H1 (cell line): ENCODE data around the gene CKAP5. TPM values are rescaled to one million over a fixed set of nuclear protein-coding genes. Genes with fewer than 3 reads are reported as not detected.

Source experiments
- CTCF ChIA-PET: fragments of 300-600 bp; sonication (Branson Sonifier 250); formaldehyde crosslinking; loops from one replicate; lab custom pipeline; 2021; ENCODE audit not compliant: partially characterized antibody; lab: Charles Lee
- POLR2A ChIA-PET: fragments of 300-600 bp; sonication (Branson Sonifier 250); formaldehyde crosslinking; loops from one replicate; lab custom pipeline; 2021; ENCODE audit warnings: inconsistent platforms; ENCODE audit not compliant: partially characterized antibody; lab: Charles Lee
- DNase-seq, 2 experiments: peaks; one replicate each; pipeline versions ENCODE4 v3.0.0 to v3.0.0-alpha.2; 2010 to 2022; ENCODE audit warnings: low spot score in 2 of 2, low read depth in 1 of 2, mixed read lengths in 1 of 2
- FAIRE-seq: peaks from 2 replicates; lab custom pipeline; 2011; peaks lifted over from hg19 to GRCh38; lab: Jason Lieb, UNC
- H2AFZ ChIP-seq: 2 replicates; pipeline ENCODE4 v1.8.1; 2012; ENCODE audit warnings: low read length, inconsistent platforms
- H2AK5ac ChIP-seq: 2 replicates; pipeline ENCODE4 v1.6.1; 2013; ENCODE audit warnings: low read depth, low read length
- H2BK120ac ChIP-seq: replicated peaks from 2 replicates; pipeline ENCODE3; 2013; ENCODE audit warnings: low read depth, low read length, inconsistent platforms
- H2BK12ac ChIP-seq: 2 replicates; pipeline ENCODE4 v1.6.1; 2013; ENCODE audit warnings: low read depth, low read length
- H2BK15ac ChIP-seq: 2 replicates; pipeline ENCODE4 v1.6.1; 2013; ENCODE audit warnings: low read length
- H2BK20ac ChIP-seq: 2 replicates; pipeline ENCODE4 v1.6.1; 2013; ENCODE audit warnings: low read length
- H2BK5ac ChIP-seq: 2 replicates; pipeline ENCODE4 v1.6.1; 2013; ENCODE audit warnings: low read depth, low read length
- H3K14ac ChIP-seq: 2 replicates; pipeline ENCODE4 v1.6.1; 2013; ENCODE audit warnings: inconsistent platforms; ENCODE audit not compliant: insufficient read length
- H3K18ac ChIP-seq: 2 replicates; pipeline ENCODE4 v1.6.1; 2013; ENCODE audit warnings: low read length; ENCODE audit errors: extremely low read depth
- H3K23ac ChIP-seq: 2 replicates; pipeline ENCODE4 v1.6.1; 2013; ENCODE audit warnings: inconsistent platforms; ENCODE audit not compliant: insufficient read length
- H3K23me2 ChIP-seq: 2 replicates; pipeline ENCODE4 v1.6.1; 2013; ENCODE audit warnings: low read depth, low read length
- H3K27ac ChIP-seq: 2 replicates; pipeline ENCODE4 v1.6.1; 2011; ENCODE audit warnings: low read depth, low read length, inconsistent platforms
- H3K27me3 ChIP-seq, 4 experiments: replicated peaks in 1 of 4; 1 replicate in 1 of 4; 2 replicates in 3 of 4; pipeline versions ENCODE4 v1.6.1 to v1.8.1; 2011 to 2013; ENCODE audit warnings: low read length in 3 of 4, mild to moderate bottlenecking in 3 of 4, inconsistent platforms in 2 of 4, mixed read lengths in 2 of 4, moderate library complexity in 1 of 4; ENCODE audit not compliant: control insufficient read depth in 3 of 4, insufficient read depth in 3 of 4; ENCODE audit errors: extremely low read depth in 1 of 4
- H3K36me3 ChIP-seq, 4 experiments: 2 replicates each; pipeline versions ENCODE4 v1.6.1 to v1.8.1; 2011 to 2013; ENCODE audit warnings: mild to moderate bottlenecking in 4 of 4, low read length in 3 of 4, moderate library complexity in 2 of 4, control low read depth in 1 of 4, inconsistent platforms in 1 of 4; ENCODE audit not compliant: insufficient read depth in 4 of 4, control insufficient read depth in 2 of 4
- H3K4ac ChIP-seq: replicated peaks from 2 replicates; pipeline ENCODE3; 2013; ENCODE audit warnings: low read length, low read depth, mixed read lengths, inconsistent platforms; ENCODE audit not compliant: insufficient read length
- H3K4me1 ChIP-seq, 4 experiments: replicated peaks in 1 of 4; 1 replicate in 1 of 4; 2 replicates in 3 of 4; pipeline versions ENCODE4 v1.6.1 to v1.8.1; 2011 to 2013; ENCODE audit warnings: low read length in 3 of 4, inconsistent platforms in 2 of 4, mixed read lengths in 1 of 4; ENCODE audit not compliant: insufficient read depth in 4 of 4, control insufficient read depth in 3 of 4
- H3K4me2 ChIP-seq, 2 experiments: 2 replicates each; pipeline versions ENCODE4 v1.6.1 to v1.8.1; 2011 to 2013; ENCODE audit warnings: low read depth in 2 of 2, low read length in 2 of 2, control low read depth in 1 of 2, inconsistent platforms in 1 of 2, mild to moderate bottlenecking in 1 of 2; ENCODE audit not compliant: insufficient read depth in 1 of 2
- H3K4me3 ChIP-seq, 4 experiments: fragments of 200-600, 300-600 bp in 1 of 4; sonication (generic), shearing (Covaris generic), sonication (Bioruptor Twin) in 1 of 4; 2 replicates each; pipeline versions ENCODE4 v1.5.1 to v1.8.1; 2011 to 2016; ENCODE audit warnings: low read length in 4 of 4, low read depth in 3 of 4, control low read depth in 2 of 4, inconsistent platforms in 2 of 4, mild to moderate bottlenecking in 2 of 4, mixed read lengths in 1 of 4, moderate library complexity in 1 of 4; ENCODE audit not compliant: insufficient read depth in 2 of 4; ENCODE audit errors: extremely low read depth in 1 of 4
- H3K56ac ChIP-seq: replicated peaks from 2 replicates; pipeline ENCODE3; 2013; ENCODE audit warnings: low read depth, mild to moderate bottlenecking, mixed read lengths, low read length, inconsistent platforms; ENCODE audit not compliant: insufficient read length
- H3K79me1 ChIP-seq: 2 replicates; pipeline ENCODE4 v1.6.1; 2013; ENCODE audit warnings: low read depth, low read length, control low read depth
- H3K79me2 ChIP-seq, 2 experiments: 2 replicates each; pipeline versions ENCODE4 v1.6.1 to v1.8.1; 2012 to 2013; ENCODE audit warnings: low read length in 2 of 2, mild to moderate bottlenecking in 2 of 2, inconsistent platforms in 1 of 2; ENCODE audit not compliant: insufficient read depth in 2 of 2, control insufficient read depth in 1 of 2
- H3K9ac ChIP-seq, 4 experiments: replicated peaks in 1 of 4; 1 replicate in 1 of 4; 2 replicates in 3 of 4; pipeline versions ENCODE4 v1.6.1 to v1.8.1; 2011 to 2013; ENCODE audit warnings: low read depth in 3 of 4, low read length in 3 of 4, control low read depth in 2 of 4, mild to moderate bottlenecking in 2 of 4, moderate library complexity in 2 of 4, inconsistent platforms in 1 of 4; ENCODE audit errors: extremely low read depth in 1 of 4
- H3K9me3 ChIP-seq, 2 experiments: 2 replicates each; pipeline versions ENCODE4 v1.6.1 to v1.8.1; 2012 to 2013; ENCODE audit warnings: mild to moderate bottlenecking in 2 of 2, moderate library complexity in 2 of 2, control low read depth in 1 of 2, inconsistent platforms in 1 of 2, low read depth in 1 of 2, low read length in 1 of 2, mixed read lengths in 1 of 2; ENCODE audit not compliant: insufficient read depth in 2 of 2
- H4K20me1 ChIP-seq, 2 experiments: replicated peaks in 1 of 2; 2 replicates each; pipeline versions ENCODE3 to v1.8.1; 2011 to 2013; ENCODE audit warnings: inconsistent platforms in 2 of 2, low read length in 2 of 2, mild to moderate bottlenecking in 1 of 2; ENCODE audit not compliant: insufficient read depth in 2 of 2, control insufficient read depth in 1 of 2
- H4K5ac ChIP-seq: 2 replicates; pipeline ENCODE4 v1.6.1; 2013; ENCODE audit warnings: low read length, low read depth, mixed read lengths, inconsistent platforms; ENCODE audit not compliant: insufficient read length
- H4K8ac ChIP-seq: 2 replicates; pipeline ENCODE4 v1.8.0; 2013; ENCODE audit warnings: mild to moderate bottlenecking, moderate library complexity, low read length, inconsistent platforms; ENCODE audit not compliant: insufficient read depth; ENCODE audit errors: extremely low read depth
- H4K91ac ChIP-seq: replicated peaks from 2 replicates; pipeline ENCODE3; 2013; ENCODE audit warnings: low read length, mixed read lengths, inconsistent platforms; ENCODE audit not compliant: insufficient read length
- ASH2L ChIP-seq: fragments of 200-600, 300-600 bp; sonication (generic); IDR thresholded peaks from one replicate; pipeline ENCODE4 v1.7.1; 2017; ENCODE audit warnings: low read length
- BACH1 ChIP-seq: IDR thresholded peaks from 2 replicates; pipeline ENCODE4 v1.6.1; 2012; ENCODE audit warnings: low read length, improper control_type of control experiment
- CEBPB ChIP-seq: IDR thresholded peaks from 2 replicates; pipeline ENCODE4 v1.6.1; 2012; ENCODE audit warnings: low read depth, low read length
- JUN ChIP-seq: IDR thresholded peaks from 2 replicates; pipeline ENCODE4 v1.6.1; 2011; ENCODE audit warnings: low read depth, mild to moderate bottlenecking, improper control_type of control experiment, low read length
- KDM1A ChIP-seq: fragments of 200-600, 300-600 bp; sonication (generic); IDR thresholded peaks from 2 replicates; pipeline ENCODE4 v1.7.1; 2016; ENCODE audit warnings: mild to moderate bottlenecking, low read length, borderline replicate concordance
- KDM5A ChIP-seq: fragments of 200-600 bp; IDR thresholded peaks from 2 replicates; pipeline ENCODE4 v1.7.1; 2012; ENCODE audit warnings: mild to moderate bottlenecking, low read length, inconsistent platforms, mixed read lengths
- POLR2A ChIP-seq, 2 experiments: IDR thresholded peaks; 1 replicate in 1 of 2; 2 replicates in 1 of 2; pipeline ENCODE4 v1.6.1; 2011; ENCODE audit warnings: low read depth in 2 of 2, low read length in 2 of 2, mild to moderate bottlenecking in 2 of 2; ENCODE audit errors: control extremely low read depth in 1 of 2
- POLR2AphosphoS5 ChIP-seq: IDR thresholded peaks from 2 replicates; pipeline ENCODE4 v1.6.1; 2011; ENCODE audit warnings: low read depth, low read length
- YY1 ChIP-seq: IDR thresholded peaks from 2 replicates; pipeline ENCODE4 v1.6.1; 2011; ENCODE audit warnings: low read depth, mild to moderate bottlenecking, low read length
- ZNF274 ChIP-seq: IDR thresholded peaks from 2 replicates; pipeline ENCODE4 v1.7.0; 2012; ENCODE audit warnings: low read length, borderline replicate concordance; ENCODE audit errors: extremely low read depth
- WGBS, 2 experiments: shearing (Covaris generic) in 1 of 2; methylation state at CpG; one replicate each; pipeline versions ENCODE4 v1.1.6 to v1.1.7; 2013 to 2015; ENCODE audit warnings: low lambda C conversion rate in 2 of 2, mixed read lengths in 2 of 2, inconsistent platforms in 1 of 2, low coverage in 1 of 2, missing lambda C conversion rate in 1 of 2; ENCODE audit not compliant: insufficient replicate concordance in 2 of 2, insufficient coverage in 1 of 2, insufficient read length in 1 of 2; ENCODE audit errors: extremely low coverage in 1 of 2, missing lambda C conversion rate in 1 of 2; 5-methylcytosine and 5-hydroxymethylcytosine counted together
- polyA plus RNA-seq, 7 experiments: library from polyadenylated mRNA; depleted of rRNA in 3 of 7; stranded (reverse) in 5 of 7; unstranded in 2 of 7; fragments of >200 nt in 5 of 7; fragments of 200-250 nt in 2 of 7; gene quantifications; 1 replicate in 5 of 7; 2 replicates in 1 of 7; 4 replicates in 1 of 7; pipeline versions ENCODE4 v1.2.1 to v1.2.3, GENCODE V29; 2011 to 2013; ENCODE audit warnings: missing spikeins in 2 of 7, mixed read lengths in 2 of 7
- total RNA-seq: library from RNA; stranded (reverse); fragmentation: NEBNext Ultra II Directional; extraction: Animal tissue kit (Norgen Biotek cat#: 25700); gene quantifications from 2 replicates; pipeline ENCODE4 v1.2.1, GENCODE V29; 2021
- TF ChIP-seq, protein P1 (sequence below): IDR thresholded peaks from 2 replicates; pipeline ENCODE4 v1.6.1; 2011; ENCODE audit warnings: low read depth, mild to moderate bottlenecking, low read length; ENCODE audit not compliant: insufficient read depth
- TF ChIP-seq, protein P2 (sequence below): IDR thresholded peaks from 2 replicates; pipeline ENCODE4 v1.6.1; 2012; ENCODE audit warnings: low read length, inconsistent platforms

CKAP5 gene
- total and polyA plus RNA-seq, 2 of the 8 experiments (the other 6 are each of a cell fraction or from before 2014, with no cell fraction given), result 64.8 to 185 TPM

DNA sequence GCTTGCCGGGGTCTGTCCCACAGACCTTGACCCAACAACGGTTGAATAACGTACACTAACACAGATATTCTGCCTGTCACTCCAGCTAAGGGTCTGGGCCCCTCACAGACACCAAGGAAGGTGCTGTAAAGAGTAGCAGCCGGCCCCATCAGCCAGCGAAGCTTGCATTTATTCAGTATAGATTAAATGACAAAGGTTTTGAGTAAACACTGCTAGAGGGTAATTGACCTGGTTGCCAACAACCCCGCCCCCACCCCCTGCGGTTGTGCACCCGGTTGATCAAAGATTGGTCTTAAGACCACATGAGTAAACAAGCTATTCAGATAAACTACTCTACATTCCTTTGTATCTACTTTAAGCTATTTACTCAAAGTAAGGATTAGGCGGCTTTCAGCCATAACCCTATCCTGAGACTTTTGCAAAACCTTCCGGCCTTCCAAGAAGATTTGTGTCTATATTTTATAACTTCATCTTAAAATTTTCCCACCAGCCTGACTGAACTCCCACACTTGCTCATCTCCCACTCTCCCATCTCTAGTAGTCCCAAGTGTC lies 4.8 kb upstream of the CKAP5 start:
- H3K9ac ChIP-seq, result no peak overlapping the region
- no peak overlapping the region for H2BK5ac ChIP-seq
- H3K27ac ChIP-seq, result no peak overlapping the region
- H4K5ac ChIP-seq, result no peak overlapping the region
- no peak overlapping the region for H3K4me3 ChIP-seq
- H3K56ac ChIP-seq, result no peak overlapping the region
- no peaks in the 10 kb centered on the region for H3K79me1 ChIP-seq
- H3K36me3 ChIP-seq, result peaks cover 0 to 3% (median 0%) of the 10 kb centered on the region in 4 experiments; a peak in 2 of 8 replicates
- H4K20me1 ChIP-seq, result no peaks in the 10 kb centered on the region
- H2AK5ac ChIP-seq, result no peak overlapping the region
- no peak overlapping the region for H3K14ac ChIP-seq
- WGBS, 2 experiments, result 82% methylated on average over 10 of the region's 10 CpGs; no CpG with 5 or more reads in 1 of the 2 experiments
- no peak overlapping the region for H2BK15ac ChIP-seq
- POLR2A ChIA-PET, result interaction anchor here (1.2 kb wide), 1 partner anchor 24 kb away, joined by 3 read pairs; no protein-coding TSS in a partner anchor
- no peak for FAIRE-seq
- no peak overlapping the region for H3K4ac ChIP-seq
- H2BK120ac ChIP-seq, result no peak overlapping the region
- H2AFZ ChIP-seq, result no peak overlapping the region
- no peak overlapping the region for H4K8ac ChIP-seq
- no peak overlapping the region for H4K91ac ChIP-seq
- H3K27me3 ChIP-seq, result no peaks in the 10 kb centered on the region; a peak in 1 of 7 replicates
- H3K4me1 ChIP-seq, result peaks cover 0 to 2% (median 0%) of the 10 kb centered on the region in 4 experiments; a peak in 1 of 7 replicates
- H3K18ac ChIP-seq, result no peak overlapping the region
- H3K23me2 ChIP-seq, result peaks cover 3% of the 10 kb centered on the region
- H3K23ac ChIP-seq, result no peak overlapping the region
- peak in 1 of 2 experiments; percentile 63 for DNase-seq
- CTCF ChIA-PET, result interaction anchor here (0.6 kb wide), 1 partner anchor 29 kb away, joined by 3 read pairs; no protein-coding TSS in a partner anchor
- H3K4me2 ChIP-seq, result no peak overlapping the region
- no peaks in the 10 kb centered on the region for H3K79me2 ChIP-seq
- H2BK20ac ChIP-seq, result no peak overlapping the region
- H3K9me3 ChIP-seq, result peaks cover 3 to 4% of the 10 kb centered on the region in 2 experiments; a peak in 1 of 4 replicates
- H2BK12ac ChIP-seq, result no peak overlapping the region
- TF ChIP-seq ZNF274 (no peak), YY1 (no peak), BACH1 (no peak), POLR2A (IDR thresholded peaks at IDR 0.05; ENCODE audit: control extremely low read depth in 1 of 2, low read depth in 2 of 2, low read length in 2 of 2) (no peak), KDM1A (no peak), KDM5A (no peak), ASH2L (no peak), JUN (no peak), POLR2AphosphoS5 (no peak), CEBPB (no peak)
- TF ChIP-seq, protein P1, sequence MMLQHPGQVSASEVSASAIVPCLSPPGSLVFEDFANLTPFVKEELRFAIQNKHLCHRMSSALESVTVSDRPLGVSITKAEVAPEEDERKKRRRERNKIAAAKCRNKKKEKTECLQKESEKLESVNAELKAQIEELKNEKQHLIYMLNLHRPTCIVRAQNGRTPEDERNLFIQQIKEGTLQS, result no peak
- TF ChIP-seq, protein P2, sequence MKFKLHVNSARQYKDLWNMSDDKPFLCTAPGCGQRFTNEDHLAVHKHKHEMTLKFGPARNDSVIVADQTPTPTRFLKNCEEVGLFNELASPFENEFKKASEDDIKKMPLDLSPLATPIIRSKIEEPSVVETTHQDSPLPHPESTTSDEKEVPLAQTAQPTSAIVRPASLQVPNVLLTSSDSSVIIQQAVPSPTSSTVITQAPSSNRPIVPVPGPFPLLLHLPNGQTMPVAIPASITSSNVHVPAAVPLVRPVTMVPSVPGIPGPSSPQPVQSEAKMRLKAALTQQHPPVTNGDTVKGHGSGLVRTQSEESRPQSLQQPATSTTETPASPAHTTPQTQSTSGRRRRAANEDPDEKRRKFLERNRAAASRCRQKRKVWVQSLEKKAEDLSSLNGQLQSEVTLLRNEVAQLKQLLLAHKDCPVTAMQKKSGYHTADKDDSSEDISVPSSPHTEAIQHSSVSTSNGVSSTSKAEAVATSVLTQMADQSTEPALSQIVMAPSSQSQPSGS, result no peak
